ENCODE measurements around the gene CAMK1G. TPM values are rescaled to one million over a fixed set of nuclear protein-coding genes. Genes with fewer than 3 reads are reported as not detected.

Gene CAMK1G
- total RNA-seq, 2 experiments from 2014 or later, result 2.4 to 2.8 TPM

DNA sequence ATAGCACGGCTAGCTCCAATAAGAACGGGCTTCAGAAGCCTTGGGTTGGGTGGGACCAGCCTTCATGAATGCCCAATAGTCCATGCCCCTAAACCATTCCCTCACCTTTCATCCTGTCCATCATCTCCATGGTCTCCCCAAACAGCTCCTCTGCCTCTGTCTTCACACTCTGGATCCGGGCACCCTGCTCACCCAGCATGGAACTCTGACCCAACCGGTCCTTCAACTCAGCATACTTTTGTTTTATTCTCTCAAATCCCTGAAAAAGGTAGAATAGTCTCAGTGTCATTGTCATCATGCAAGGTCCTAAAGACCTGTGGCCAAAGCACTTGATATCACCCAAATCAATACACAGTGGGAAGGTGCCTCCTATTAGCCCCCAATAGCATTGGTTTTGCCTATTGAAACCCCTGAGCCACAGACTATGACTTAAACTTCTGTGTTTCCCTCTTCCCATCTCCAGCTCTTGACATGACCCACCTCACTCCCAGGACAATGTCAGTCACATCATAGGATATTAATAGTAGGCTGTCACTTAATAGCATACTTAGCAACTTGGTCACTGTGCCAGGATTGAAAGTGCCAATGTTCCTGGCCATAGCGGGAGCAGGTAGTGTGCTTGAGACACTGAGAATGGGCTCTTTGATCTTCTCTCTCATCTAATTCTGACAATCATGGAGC, 33.0 kb downstream of the CAMK1G start:
- DNase-seq, result no peak
- no peaks in the 10 kb centered on the region for H3K27me3 Mint-ChIP-seq (ENCODE audit: low read depth)
- H3K4me3 Mint-ChIP-seq, result no peak overlapping the region
- no peak overlapping the region for H3K27ac Mint-ChIP-seq
- intact Hi-C loops (cut with micrococcal nuclease), result no loop called here
- no peaks in the 10 kb centered on the region for H3K9me3 Mint-ChIP-seq
- peaks cover 14% of the 10 kb centered on the region for H3K4me1 Mint-ChIP-seq (ENCODE audit: low read depth)
- CTCF ChIA-PET, result interaction anchor here (1.0 to 8.4 kb wide), 5 partner anchors 8 to 32 kb away, joined by 3 to 43 read pairs (median 4); no protein-coding TSS in a partner anchor
- peaks cover 3% of the 10 kb centered on the region for H3K36me3 Mint-ChIP-seq (ENCODE audit: low read depth)

DNA sequence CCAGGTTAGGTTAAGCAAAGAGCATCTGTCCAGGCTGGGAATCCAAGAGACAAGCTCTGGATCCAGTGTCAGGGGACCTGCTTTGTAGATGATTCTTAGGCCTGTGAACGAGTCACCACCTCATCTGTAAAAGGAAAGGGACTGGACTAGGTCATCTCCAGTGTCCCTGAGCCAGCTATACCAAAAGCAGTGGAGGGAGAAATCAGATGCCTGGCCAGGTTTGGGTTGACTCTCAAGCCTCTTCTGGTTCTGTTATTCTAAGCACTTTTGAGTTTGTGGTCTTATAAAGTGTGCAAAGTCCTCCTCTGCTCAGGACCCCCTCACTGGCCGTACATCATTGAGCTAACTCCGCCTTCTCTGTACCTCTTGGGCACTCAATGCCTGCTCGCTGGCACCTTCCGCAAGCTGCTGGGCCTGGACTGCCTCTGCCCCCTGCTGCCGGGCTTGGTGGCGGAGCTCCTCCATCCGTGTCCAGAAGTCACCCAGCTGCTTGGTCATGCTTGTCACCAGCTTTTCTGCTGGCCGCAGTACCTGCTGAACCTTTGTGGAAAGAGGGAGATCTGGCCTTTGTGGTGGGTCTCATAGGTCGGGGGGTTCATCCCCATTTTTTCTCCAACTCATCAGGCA, 33.6 kb downstream of the CAMK1G start:
- H3K4me1 Mint-ChIP-seq (ENCODE audit: low read depth), result peaks cover 14% of the 10 kb centered on the region
- CTCF ChIA-PET, result interaction anchor here (0.7 to 8.4 kb wide), 5 partner anchors 8 to 40 kb away, joined by 3 to 43 read pairs (median 4); no protein-coding TSS in a partner anchor
- no peak for DNase-seq

DNA sequence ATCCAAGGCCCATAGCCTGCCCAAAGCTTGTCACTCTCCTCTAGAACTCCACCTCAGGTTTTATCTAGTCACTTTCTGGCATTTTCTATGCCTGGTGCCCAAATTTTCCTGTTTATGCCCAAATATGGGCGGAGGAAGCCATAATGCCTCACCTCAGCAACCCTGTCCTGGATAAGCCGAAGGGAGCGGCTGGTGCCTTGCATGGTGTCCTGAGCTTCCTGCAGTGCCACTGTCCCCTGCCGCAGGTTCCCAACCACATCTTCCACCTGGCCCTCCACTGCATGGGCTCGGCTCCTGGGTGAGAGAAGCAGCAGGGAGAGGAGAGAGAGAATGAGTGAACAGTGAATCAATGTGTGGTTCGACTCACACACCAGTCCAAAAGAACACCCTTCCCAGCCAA, 34.2 kb downstream of the CAMK1G start:
- Mint-ChIP-seq H3K4me3 (no peak overlapping the region), H3K4me1 (ENCODE audit: low read depth) (peaks cover 11% of the 10 kb centered on the region), H3K9me3 (no peaks in the 10 kb centered on the region), H3K27me3 (ENCODE audit: low read depth) (no peaks in the 10 kb centered on the region), H3K36me3 (ENCODE audit: low read depth) (peaks cover 3% of the 10 kb centered on the region), H3K27ac (no peak overlapping the region)
- CTCF ChIA-PET, result interaction anchor here (0.7 to 8.4 kb wide), 3 partner anchors 11 to 41 kb away, joined by 3 to 43 read pairs (median 6); no protein-coding TSS in a partner anchor
- no peak for DNase-seq
- intact Hi-C loops (cut with micrococcal nuclease), result no loop called here

More for the DNA sequence above, 33.6 kb downstream of the CAMK1G start:
- no peaks in the 10 kb centered on the region for H3K27me3 Mint-ChIP-seq (ENCODE audit: low read depth)
- H3K9me3 Mint-ChIP-seq, result no peaks in the 10 kb centered on the region
- peaks cover 3% of the 10 kb centered on the region for H3K36me3 Mint-ChIP-seq (ENCODE audit: low read depth)
- H3K27ac Mint-ChIP-seq, result no peak overlapping the region
- H3K4me3 Mint-ChIP-seq, result no peak overlapping the region
- intact Hi-C loops (cut with micrococcal nuclease), result no loop called here

DNA sequence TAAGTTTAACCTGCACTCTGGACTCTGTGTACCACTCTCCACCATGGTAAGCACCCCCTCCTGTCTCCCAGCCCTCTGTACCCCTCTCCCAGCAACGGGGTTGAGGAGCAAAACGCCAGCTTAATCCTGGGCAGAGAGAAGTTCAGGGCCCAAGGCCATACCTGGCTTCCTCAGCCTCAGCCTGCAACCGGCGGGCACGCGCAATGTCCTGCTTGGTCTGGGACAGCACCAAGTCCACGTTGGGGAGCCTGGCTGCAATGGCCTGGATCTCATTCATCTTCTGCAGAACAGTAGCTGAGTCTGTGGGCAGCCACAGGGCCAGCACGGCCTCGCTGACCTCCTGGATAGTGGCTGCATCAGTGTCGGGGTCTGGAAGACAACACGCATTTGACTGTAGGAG, 34.8 kb downstream of the CAMK1G start:
- no peaks in the 10 kb centered on the region for H3K27me3 Mint-ChIP-seq (ENCODE audit: low read depth)
- intact Hi-C loops (cut with micrococcal nuclease), result no loop called here
- CTCF ChIA-PET, result interaction anchor here (0.9 to 8.4 kb wide), 3 partner anchors 10 to 49 kb away, joined by 3 to 43 read pairs (median 4); no protein-coding TSS in a partner anchor
- no peaks in the 10 kb centered on the region for H3K9me3 Mint-ChIP-seq
- H3K4me1 Mint-ChIP-seq (ENCODE audit: low read depth), result peaks cover 11% of the 10 kb centered on the region
- no peak for DNase-seq
- no peak overlapping the region for H3K27ac Mint-ChIP-seq
- H3K36me3 Mint-ChIP-seq (ENCODE audit: low read depth), result peaks cover 3% of the 10 kb centered on the region
- no peak overlapping the region for H3K4me3 Mint-ChIP-seq

DNA sequence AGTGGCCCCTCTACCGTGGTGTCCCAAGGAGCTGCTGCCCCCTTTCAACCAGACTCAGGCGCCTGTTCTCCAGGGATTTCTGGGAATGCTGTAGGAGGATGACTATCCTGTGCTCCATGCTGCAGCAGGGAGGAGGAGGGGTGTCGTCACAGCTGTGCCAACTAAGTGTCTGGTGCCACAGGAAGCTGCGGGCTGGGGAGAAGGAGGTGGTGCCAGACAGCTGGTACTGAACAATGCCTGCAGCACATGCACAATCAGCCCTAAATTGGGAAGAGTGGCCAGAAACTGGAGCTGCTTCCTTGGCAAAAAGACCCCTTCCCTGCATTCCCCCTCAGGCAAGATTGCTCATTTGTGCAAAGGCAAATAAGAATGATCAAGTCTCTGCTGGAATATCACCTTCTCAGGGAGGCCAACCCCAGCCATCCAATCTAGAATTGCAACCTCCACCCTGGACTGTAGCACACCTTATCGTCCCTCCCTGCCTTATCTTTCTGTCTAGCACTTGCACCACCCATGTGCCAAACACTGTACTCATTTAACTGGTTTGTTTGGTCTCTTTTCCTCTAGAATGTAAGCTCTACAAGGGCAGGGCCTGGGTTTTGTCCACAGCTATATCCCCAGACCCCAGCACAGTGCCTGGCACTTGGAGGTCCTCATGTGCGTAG, 35.4 kb downstream of the CAMK1G start:
- Mint-ChIP-seq H3K9me3 (no peaks in the 10 kb centered on the region), H3K27ac (no peak overlapping the region), H3K27me3 (ENCODE audit: low read depth) (no peaks in the 10 kb centered on the region), H3K4me1 (ENCODE audit: low read depth) (peaks cover 11% of the 10 kb centered on the region), H3K36me3 (ENCODE audit: low read depth) (peaks cover 3% of the 10 kb centered on the region), H3K4me3 (no peak overlapping the region)
- no peak for DNase-seq
- intact Hi-C loops (cut with micrococcal nuclease), result no loop called here
- CTCF ChIA-PET, result interaction anchor here (0.9 to 8.4 kb wide), 4 partner anchors 10 to 49 kb away, joined by 3 to 43 read pairs (median 4); no protein-coding TSS in a partner anchor

DNA sequence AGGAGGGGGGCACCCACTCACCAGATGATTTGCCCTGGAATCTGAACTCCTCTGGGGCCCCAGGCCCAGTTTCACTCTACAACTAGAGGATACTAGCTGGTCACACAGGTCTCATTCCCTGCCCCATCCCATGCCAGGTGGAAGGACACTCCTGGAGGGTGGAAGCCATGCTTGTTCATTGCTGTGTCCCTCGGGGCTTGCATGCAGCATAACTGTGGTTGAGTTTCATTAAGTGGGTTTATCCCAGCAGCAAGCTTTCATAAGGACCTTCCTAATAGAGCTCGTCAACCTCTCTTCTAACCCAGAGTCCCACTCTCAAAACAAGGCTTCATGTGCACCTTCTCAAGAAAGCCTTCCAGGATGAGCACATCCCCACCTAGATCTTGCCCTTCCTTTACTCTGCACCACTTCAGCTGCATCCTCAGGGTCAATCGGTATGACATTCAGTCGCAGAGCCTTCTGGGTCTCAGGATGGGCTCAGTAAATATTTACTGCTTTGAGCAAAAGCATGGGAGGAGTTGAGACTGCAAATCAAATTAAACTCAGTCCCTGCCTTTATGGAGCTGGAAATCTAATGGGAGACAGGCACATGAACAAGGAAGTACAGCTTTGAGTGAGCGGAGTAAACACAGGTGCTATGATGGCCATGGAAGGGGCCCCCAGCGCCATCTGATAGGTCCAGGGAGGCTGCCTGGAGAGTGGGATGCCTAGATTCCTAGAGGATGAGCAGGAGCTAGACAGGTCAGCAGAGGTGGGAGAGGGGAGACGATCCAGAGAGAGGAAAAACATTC, 36.4 kb downstream of the CAMK1G start:
- H3K27ac Mint-ChIP-seq, result no peak overlapping the region
- no peak for DNase-seq
- H3K36me3 Mint-ChIP-seq (ENCODE audit: low read depth), result peaks cover 3% of the 10 kb centered on the region
- intact Hi-C loops (cut with micrococcal nuclease), result no loop called here
- H3K27me3 Mint-ChIP-seq (ENCODE audit: low read depth), result no peaks in the 10 kb centered on the region
- H3K4me3 Mint-ChIP-seq, result no peak overlapping the region
- H3K4me1 Mint-ChIP-seq (ENCODE audit: low read depth), result peaks cover 11% of the 10 kb centered on the region
- CTCF ChIA-PET, result interaction anchor here (0.5 to 8.4 kb wide), 4 partner anchors 9 to 127 kb away, joined by 3 to 43 read pairs (median 4); no protein-coding TSS in a partner anchor
- H3K9me3 Mint-ChIP-seq, result no peaks in the 10 kb centered on the region

DNA sequence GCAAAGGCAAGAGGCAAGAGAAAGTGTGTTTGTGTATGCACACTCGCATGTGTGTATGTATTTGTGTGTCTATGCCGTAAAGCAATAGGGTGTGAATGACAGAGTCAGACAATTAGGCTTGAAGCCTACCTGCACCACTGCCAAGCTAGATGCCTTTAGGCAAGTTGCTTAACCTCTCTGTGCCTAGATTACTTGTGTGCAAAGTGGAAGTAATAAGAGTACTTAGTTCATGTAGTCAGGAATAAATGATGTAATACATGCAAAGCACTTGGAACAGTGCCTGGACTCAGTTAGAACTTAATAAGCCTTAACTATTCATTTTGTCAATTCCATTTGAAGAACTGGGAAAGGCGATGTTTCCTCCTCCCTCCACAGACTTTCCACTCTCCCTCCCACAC, 37.0 kb downstream of the CAMK1G start:
- intact Hi-C loops (cut with micrococcal nuclease), result no loop called here
- peaks cover 11% of the 10 kb centered on the region for H3K4me1 Mint-ChIP-seq (ENCODE audit: low read depth)
- H3K9me3 Mint-ChIP-seq, result no peaks in the 10 kb centered on the region
- H3K27me3 Mint-ChIP-seq (ENCODE audit: low read depth), result no peaks in the 10 kb centered on the region
- CTCF ChIA-PET, result interaction anchor here (8.4 kb wide), 1 partner anchor 8 kb away, joined by 43 read pairs; no protein-coding TSS in a partner anchor
- no peak for DNase-seq
- no peak overlapping the region for H3K4me3 Mint-ChIP-seq
- H3K27ac Mint-ChIP-seq, result no peak overlapping the region
- peaks cover 3% of the 10 kb centered on the region for H3K36me3 Mint-ChIP-seq (ENCODE audit: low read depth)

DNA sequence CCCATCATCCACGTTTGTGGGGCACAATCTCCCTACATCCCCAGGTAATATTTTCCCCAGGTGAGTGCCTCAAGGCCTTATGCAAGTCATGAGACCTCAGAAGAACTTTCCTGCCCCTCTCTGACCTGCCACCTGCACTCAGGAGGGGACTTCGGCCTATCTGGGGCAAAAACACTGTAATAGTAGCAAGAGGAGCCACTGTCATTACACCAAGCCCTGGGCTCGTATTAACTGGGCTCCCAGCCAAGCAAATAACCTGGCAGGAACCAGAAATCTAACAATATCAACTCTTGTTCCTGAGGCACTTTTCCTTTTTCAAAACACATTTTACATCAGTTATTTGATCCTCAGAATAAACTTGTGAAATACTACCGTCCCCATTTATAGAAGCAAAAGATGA, 37.8 kb downstream of the CAMK1G start:
- Mint-ChIP-seq H3K27ac (no peak overlapping the region), H3K4me1 (ENCODE audit: low read depth) (peaks cover 11% of the 10 kb centered on the region), H3K36me3 (ENCODE audit: low read depth) (peaks cover 2% of the 10 kb centered on the region), H3K4me3 (no peak overlapping the region), H3K9me3 (no peaks in the 10 kb centered on the region), H3K27me3 (ENCODE audit: low read depth) (no peaks in the 10 kb centered on the region)
- no peak for DNase-seq
- intact Hi-C loops (cut with micrococcal nuclease), result no loop called here
- CTCF ChIA-PET, result no interaction called here

DNA sequence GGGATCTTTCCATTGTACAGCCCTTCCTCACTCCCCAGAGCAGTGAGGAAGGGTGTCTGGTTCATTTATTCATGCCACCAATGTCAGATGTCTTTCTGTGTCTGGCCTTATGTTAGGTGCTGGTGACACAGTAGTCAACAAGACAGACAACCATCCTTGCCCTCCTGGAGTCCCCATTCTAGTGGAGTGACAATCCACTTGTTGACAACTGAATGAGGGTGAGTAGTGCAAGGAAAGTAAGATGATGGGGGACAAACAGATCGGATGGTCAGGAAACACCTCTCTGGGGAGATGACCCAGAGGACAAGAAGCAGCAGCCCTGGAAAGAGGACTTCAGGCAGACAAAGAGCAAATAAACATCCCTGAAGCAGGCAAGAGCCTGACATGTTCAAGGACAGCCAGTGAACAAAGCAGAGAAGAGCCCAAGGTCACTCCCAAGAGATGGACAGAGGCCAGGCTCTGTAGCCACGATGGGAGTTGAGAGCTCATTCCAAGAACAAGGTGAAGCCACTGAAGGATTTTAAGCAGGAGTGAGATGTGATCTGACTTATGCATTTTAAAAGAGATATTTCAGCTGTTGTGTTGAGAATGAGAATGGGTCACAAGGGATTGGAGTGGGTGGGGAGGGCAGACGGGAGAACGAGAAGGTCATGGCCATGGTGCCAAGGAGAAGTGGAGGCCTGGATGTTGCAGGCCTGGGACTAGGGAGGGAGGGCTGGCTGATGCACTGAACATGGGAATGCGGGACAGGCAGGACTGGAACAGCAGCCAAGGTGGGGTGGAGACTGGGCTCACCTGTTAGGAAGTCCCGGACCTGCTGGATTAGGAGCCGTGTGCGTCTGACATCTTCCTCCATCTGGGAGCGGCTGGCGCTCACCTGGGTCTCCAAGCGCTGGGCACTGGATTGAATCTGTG, 38.5 kb downstream of the CAMK1G start:
- intact Hi-C loops (cut with micrococcal nuclease), result no loop called here
- DNase-seq, result no peak
- Mint-ChIP-seq H3K9me3 (no peaks in the 10 kb centered on the region), H3K27me3 (ENCODE audit: low read depth) (no peaks in the 10 kb centered on the region), H3K27ac (no peak overlapping the region), H3K4me1 (ENCODE audit: low read depth) (peaks cover 11% of the 10 kb centered on the region), H3K36me3 (ENCODE audit: low read depth) (no peaks in the 10 kb centered on the region), H3K4me3 (no peak overlapping the region)
- CTCF ChIA-PET, result interaction anchor here (1.1 to 1.3 kb wide), 3 partner anchors 20 to 56 kb away, joined by 3 read pairs; no protein-coding TSS in a partner anchor

DNA sequence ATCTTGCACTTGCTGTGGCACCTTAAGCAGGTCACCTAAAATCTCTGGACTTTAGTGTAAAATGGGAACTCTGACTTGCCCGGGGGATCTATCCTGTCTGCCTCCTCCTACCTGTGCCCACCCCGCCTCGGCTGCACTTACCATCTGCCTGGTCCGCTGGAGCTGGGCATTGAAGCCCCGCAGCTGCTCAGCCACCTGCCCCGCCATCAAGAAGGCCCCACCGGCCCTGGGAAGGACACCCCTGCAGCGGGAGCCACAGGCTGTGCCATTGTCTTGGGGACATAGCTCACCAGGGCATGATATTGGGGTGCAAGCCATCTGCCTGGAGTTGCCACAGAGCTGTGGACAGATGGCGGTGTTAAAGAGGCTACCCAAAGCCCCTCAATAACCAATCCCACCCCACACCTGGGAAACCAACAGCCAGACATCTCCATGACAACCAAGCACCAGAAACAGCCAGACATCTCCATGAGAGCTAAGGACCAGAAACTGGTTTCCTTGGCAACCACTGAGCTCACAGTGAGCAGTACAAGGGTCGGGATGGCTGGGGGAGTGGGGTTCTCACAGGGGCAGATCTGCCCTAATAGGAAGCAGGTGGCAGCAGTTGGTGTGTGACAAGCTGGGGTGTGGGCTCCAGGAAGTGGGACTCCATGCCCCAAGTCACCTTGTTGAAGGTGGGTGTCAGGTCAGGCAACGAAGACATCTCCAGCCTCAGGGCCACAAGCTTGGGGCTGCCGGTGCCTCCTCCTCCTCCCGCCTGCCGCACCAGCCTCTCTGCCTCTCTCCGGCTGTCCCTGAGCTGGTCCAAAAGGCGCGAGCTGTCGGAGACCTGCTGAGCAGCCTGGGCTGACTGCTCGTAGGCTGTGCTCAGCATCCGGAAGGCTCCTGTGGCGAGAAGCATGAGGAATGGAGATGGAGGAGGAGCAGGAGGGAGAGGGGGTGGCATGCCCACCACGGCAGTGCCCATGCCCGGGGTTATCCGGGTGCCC, 39.6 kb downstream of the CAMK1G start:
- no peaks in the 10 kb centered on the region for H3K27me3 Mint-ChIP-seq (ENCODE audit: low read depth)
- intact Hi-C loops (cut with micrococcal nuclease), result no loop called here
- no peaks in the 10 kb centered on the region for H3K9me3 Mint-ChIP-seq
- no peak for DNase-seq
- H3K27ac Mint-ChIP-seq, result no peak overlapping the region
- CTCF ChIA-PET, result interaction anchor here (1.3 to 2.1 kb wide), 7 partner anchors 20 to 59 kb away, joined by 3 to 7 read pairs (median 4); partner anchors contain the start of gene LAMB3
- no peaks in the 10 kb centered on the region for H3K36me3 Mint-ChIP-seq (ENCODE audit: low read depth)
- peaks cover 11% of the 10 kb centered on the region for H3K4me1 Mint-ChIP-seq (ENCODE audit: low read depth)
- no peak overlapping the region for H3K4me3 Mint-ChIP-seq

Measured in activated naive CD4-positive, alpha-beta T cell treated with anti-CD3 and anti-CD28 coated beads for 36 hours (primary cell).